HG03520 (cell line): Measurements from ENCODE around the gene FBXO28.
A peak's percentile ranks its signal among the peaks of the same experiment; 100 is the strongest.
"Not testable (repeated sequence)": the region's sequence is repeated elsewhere in the genome, so short reads cannot be mapped to it uniquely, and the experiment has no call there.

Experiments used
- ATAC-seq: cut with Tn5 transposase; IDR thresholded peaks from one replicate; pipeline ENCODE4 v1.9.1; 2021; ENCODE audit warnings: mild to moderate bottlenecking, moderate library complexity; ENCODE audit not compliant: unreplicated experiment

Gene FBXO28

GRCh38 chr1:224113918-224114786 lies at the start of gene FBXO28:
Gene FBXO28 (plus strand): TSS chr1:224114111. CDS start chr1:224114130, 19 bp downstream.
- ATAC-seq, result peak; percentile 96

- ATAC-seq, result no peak
Observed at GRCh38 chr1:224064150-224064549, 49.8 kb upstream of the FBXO28 start.

GRCh38 chr1:224065455-224065854 lies 48.5 kb upstream of the FBXO28 start:
- no peak for ATAC-seq

- ATAC-seq, result no peak
Observed at GRCh38 chr1:224067207-224067606, 46.7 kb upstream of the FBXO28 start.

- ATAC-seq, result no peak
Observed at GRCh38 chr1:224067621-224068457, 46.1 kb upstream of the FBXO28 start.

- ATAC-seq, result no peak
Observed at GRCh38 chr1:224068458-224069072, 45.3 kb upstream of the FBXO28 start.

GRCh38 chr1:224069138-224069537 lies 44.8 kb upstream of the FBXO28 start:
- ATAC-seq, result no peak

- ATAC-seq, result no peak
Observed at GRCh38 chr1:224070521-224070920, 43.4 kb upstream of the FBXO28 start.

GRCh38 chr1:224076407-224076806 lies 37.5 kb upstream of the FBXO28 start:
- ATAC-seq, result no peak

GRCh38 chr1:224079644-224080043 lies 34.3 kb upstream of the FBXO28 start:
- ATAC-seq, result not testable (repeated sequence)

GRCh38 chr1:224080115-224080774 lies 33.7 kb upstream of the FBXO28 start:
- no peak for ATAC-seq

GRCh38 chr1:224081604-224082003 lies 32.3 kb upstream of the FBXO28 start:
- no peak for ATAC-seq

GRCh38 chr1:224082146-224082545 lies 31.8 kb upstream of the FBXO28 start:
- ATAC-seq, result no peak

GRCh38 chr1:224084867-224085266 lies 29.0 kb upstream of the FBXO28 start:
- no peak for ATAC-seq

- ATAC-seq, result no peak
Observed at GRCh38 chr1:224085421-224086108, 28.3 kb upstream of the FBXO28 start.

GRCh38 chr1:224087286-224087794 lies 26.6 kb upstream of the FBXO28 start:
- ATAC-seq, result no peak

GRCh38 chr1:224089583-224089982 lies 24.3 kb upstream of the FBXO28 start:
- ATAC-seq, result no peak

- no peak for ATAC-seq
Observed at GRCh38 chr1:224090116-224090515, 23.8 kb upstream of the FBXO28 start.

GRCh38 chr1:224092111-224092510 lies 21.8 kb upstream of the FBXO28 start:
- no peak for ATAC-seq

GRCh38 chr1:224092601-224093000 lies 21.3 kb upstream of the FBXO28 start:
- ATAC-seq, result no peak
